Natural killer cell (primary cell): ENCODE measurements around the gene UNC93B1. TPM values are rescaled to one million over a fixed set of nuclear protein-coding genes. Genes with fewer than 3 reads are reported as not detected.

ENCODE experiments used
- ATAC-seq, 3 donors: fragments of 150-1000 bp in 2 of 3; fragments of 200-7000 bp in 1 of 3; cut with Tn5 transposase; 1 replicate in 1 of 3; 2 replicates in 2 of 3; pipeline ENCODE4 v1.10.0; 2021; ENCODE audit warnings: mild to moderate bottlenecking in 2 of 3, moderate library complexity in 2 of 3
- DNase-seq, 2 donors: peaks; one replicate each; pipeline versions ENCODE4 v3.0.0 to v3.0.0-alpha.2; 2013 to 2021; ENCODE audit warnings: mixed read lengths in 1 of 2
- H3K27ac ChIP-seq: one replicate; pipeline ENCODE4 v1.5.1; 2013; ENCODE audit warnings: mild to moderate bottlenecking, low read length
- H3K27me3 ChIP-seq: one replicate; pipeline ENCODE4 v1.6.1; 2013; ENCODE audit warnings: low read length; ENCODE audit not compliant: control insufficient read depth, insufficient read depth
- H3K36me3 ChIP-seq: one replicate; pipeline ENCODE4 v1.6.1; 2013; ENCODE audit warnings: low read length; ENCODE audit not compliant: control insufficient read depth, insufficient read depth
- H3K4me1 ChIP-seq: one replicate; pipeline ENCODE4 v1.6.1; 2013; ENCODE audit warnings: low read length; ENCODE audit not compliant: control insufficient read depth, insufficient read depth
- H3K4me3 ChIP-seq: one replicate; pipeline ENCODE4 v1.5.1; 2013; ENCODE audit warnings: low read length
- H3K9me3 ChIP-seq: one replicate; pipeline ENCODE4 v1.6.1; 2013; ENCODE audit warnings: low read length; ENCODE audit not compliant: control insufficient read depth, insufficient read depth
- H3K27ac Mint-ChIP-seq, 2 donors: one replicate each; pipeline ENCODE4 v1.8.0; 2022; ENCODE audit warnings: mild to moderate bottlenecking in 2 of 2, mixed read lengths in 2 of 2, moderate library complexity in 1 of 2
- H3K27me3 Mint-ChIP-seq, 2 donors: one replicate each; pipeline ENCODE4 v1.8.0; 2022; ENCODE audit warnings: low read depth in 2 of 2, mixed read lengths in 2 of 2
- H3K36me3 Mint-ChIP-seq: one replicate; pipeline ENCODE4 v1.8.0; 2022; ENCODE audit warnings: mixed read lengths
- H3K4me1 Mint-ChIP-seq, 2 donors: one replicate each; pipeline ENCODE4 v1.8.0; 2022; ENCODE audit warnings: mixed read lengths in 2 of 2
- H3K4me3 Mint-ChIP-seq: one replicate; pipeline ENCODE4 v1.8.0; 2022; ENCODE audit warnings: mild to moderate bottlenecking, moderate library complexity, mixed read lengths
- H3K9me3 Mint-ChIP-seq, 2 donors: one replicate each; pipeline ENCODE4 v1.8.0; 2022; ENCODE audit warnings: mixed read lengths in 2 of 2
- CTCF ChIP-seq: fragments of 200-600 bp; IDR thresholded peaks from one replicate; pipeline ENCODE4 v1.8.0; 2022; ENCODE audit warnings: antibody characterized with exemption
- WGBS: methylation state at CpG from one replicate; pipeline ENCODE4 v1.1.7; 2013; ENCODE audit warnings: missing lambda C conversion rate; ENCODE audit not compliant: insufficient coverage; 5-methylcytosine and 5-hydroxymethylcytosine counted together
- intact Hi-C: fragments of 100-400 bp; cut with micrococcal nuclease; formaldehyde crosslinking; loops from one replicate; pipeline ENCODE4 v1.14.2; 2022
- total RNA-seq, 4 donors: library from RNA; stranded (reverse); fragments of 120-200 nt in 1 of 4; gene quantifications; one replicate each; pipeline versions ENCODE4 v1.2.3 to v1.2.4, GENCODE V29; 2013 to 2022

UNC93B1 gene
- total RNA-seq, 3 donors from 2014 or later (not counting 1 experiment from before 2014, with no cell fraction given) = 26.6 to 44.3 (median 39.7) TPM

- Mint-ChIP-seq H3K9me3 (no peaks in the 10 kb centered on the region), H3K4me1 (peaks cover 0 to 4% of the 10 kb centered on the region in 2 donors), H3K27me3 (no peaks in the 10 kb centered on the region), H3K36me3 (no peaks in the 10 kb centered on the region), H3K27ac (no peak overlapping the region), H3K4me3 (no peak overlapping the region)
- no peak for DNase-seq
- Histone ChIP-seq H3K36me3 (no peaks in the 10 kb centered on the region), H3K27ac (no peak overlapping the region), H3K9me3 (no peaks in the 10 kb centered on the region), H3K4me3 (no peak overlapping the region), H3K4me1 (peaks cover 1% of the 10 kb centered on the region), H3K27me3 (no peaks in the 10 kb centered on the region)
- no peak for ATAC-seq
- 85% methylated on average over 27 of the region's 27 CpGs for WGBS
- TF ChIP-seq CTCF = no peak
- intact Hi-C loops = no loop called here
Observed at GRCh38 chr11:68017980-68018729, 14.3 kb upstream of the UNC93B1 start.

- Histone ChIP-seq H3K4me1 (peaks cover 11% of the 10 kb centered on the region), H3K9me3 (no peaks in the 10 kb centered on the region), H3K36me3 (no peaks in the 10 kb centered on the region), H3K27me3 (no peaks in the 10 kb centered on the region), H3K27ac (no peak overlapping the region), H3K4me3 (no peak overlapping the region)
- H3K27ac Mint-ChIP-seq = no peak overlapping the region
- WGBS = 79% methylated on average over 16 of the region's 16 CpGs
- H3K9me3 Mint-ChIP-seq = no peaks in the 10 kb centered on the region
- peaks cover 0 to 5% of the 10 kb centered on the region in 2 donors for H3K4me1 Mint-ChIP-seq
- ATAC-seq = no peak
- no peaks in the 10 kb centered on the region for H3K27me3 Mint-ChIP-seq
- H3K36me3 Mint-ChIP-seq = no peaks in the 10 kb centered on the region
- no peak for TF ChIP-seq CTCF
- no peak overlapping the region for H3K4me3 Mint-ChIP-seq
- intact Hi-C loops = no loop called here
- no peak for DNase-seq
Observed at GRCh38 chr11:68016904-68017817, 13.3 kb upstream of the UNC93B1 start.

GRCh38 chr11:68016161-68016903 lies 12.4 kb upstream of the UNC93B1 start:
- Mint-ChIP-seq H3K27me3 (no peaks in the 10 kb centered on the region), H3K9me3 (no peaks in the 10 kb centered on the region), H3K27ac (no peak overlapping the region), H3K4me3 (no peak overlapping the region), H3K4me1 (peaks cover 5 to 12% of the 10 kb centered on the region in 2 donors), H3K36me3 (no peaks in the 10 kb centered on the region)
- Histone ChIP-seq H3K36me3 (no peaks in the 10 kb centered on the region), H3K4me3 (no peak overlapping the region), H3K9me3 (no peaks in the 10 kb centered on the region), H3K27ac (no peak overlapping the region), H3K27me3 (no peaks in the 10 kb centered on the region), H3K4me1 (peaks cover 19% of the 10 kb centered on the region)
- ATAC-seq (no peak), DNase-seq (no peak)
- WGBS = 91% methylated on average over 13 of the region's 13 CpGs
- TF ChIP-seq CTCF = no peak
- intact Hi-C loops = no loop called here
